T-cell (primary cell): Measurements from ENCODE around the gene LTN1. TPM values are rescaled to one million over a fixed set of nuclear protein-coding genes. Genes with fewer than 3 reads are reported as not detected.

Source experiments
- ATAC-seq, 4 experiments: fragments of 200-7000 bp in 3 of 4; fragments of 150-1000 bp in 1 of 4; cut with Tn5 transposase; replicated peaks in 1 of 4; 1 replicate in 3 of 4; 2 replicates in 1 of 4; pipeline ENCODE4 v1.10.0; 2021; ENCODE audit warnings: moderate library complexity in 3 of 4, mild to moderate bottlenecking in 2 of 4, moderate number of reproducible peaks in 1 of 4
- CTCF ChIA-PET, 2 donors: fragments of 300-600 bp; sonication (Branson Sonifier 250); formaldehyde crosslinking; loops; one replicate each; lab custom pipeline; 2022; ENCODE audit warnings: antibody characterized with exemption in 2 of 2; lab: Charles Lee
- POLR2A ChIA-PET, 2 donors: fragments of 300-600 bp; sonication (Branson Sonifier 250); formaldehyde crosslinking; loops; one replicate each; lab custom pipeline; 2022; ENCODE audit warnings: antibody characterized with exemption in 2 of 2; lab: Charles Lee
- DNase-seq, 35 experiments: peaks; one replicate each; pipeline versions ENCODE4 v3.0.0 to v3.0.0-alpha.2; 2013 to 2023
- H3K27ac ChIP-seq: one replicate; pipeline ENCODE4 v1.5.1; 2013; ENCODE audit warnings: low read length
- H3K27me3 ChIP-seq, 2 experiments: replicated peaks in 1 of 2; 1 replicate in 1 of 2; 2 replicates in 1 of 2; pipeline versions ENCODE4 v1.6.1 to v1.7.0; 2013; ENCODE audit warnings: low read length in 1 of 2, mixed read lengths in 1 of 2; ENCODE audit not compliant: control insufficient read depth in 2 of 2, insufficient read depth in 2 of 2; ENCODE audit errors: extremely low read depth in 1 of 2
- H3K36me3 ChIP-seq, 2 donors: 1 replicate in 1 of 2; 2 replicates in 1 of 2; pipeline versions ENCODE4 v1.6.1 to v1.7.0; 2013; ENCODE audit warnings: low read length in 1 of 2; ENCODE audit not compliant: control insufficient read depth in 2 of 2, insufficient read depth in 1 of 2; ENCODE audit errors: extremely low read depth in 1 of 2
- H3K4me1 ChIP-seq, 2 experiments: 1 replicate in 1 of 2; 2 replicates in 1 of 2; pipeline versions ENCODE4 v1.6.1 to v1.7.0; 2013; ENCODE audit warnings: low read length in 2 of 2, mixed read lengths in 1 of 2; ENCODE audit not compliant: insufficient read depth in 2 of 2, control insufficient read depth in 1 of 2; ENCODE audit errors: extremely low read depth in 1 of 2
- H3K4me3 ChIP-seq, 2 donors: 1 replicate in 1 of 2; 2 replicates in 1 of 2; pipeline versions ENCODE4 v1.5.1 to v1.7.0; 2013; ENCODE audit warnings: mild to moderate bottlenecking in 2 of 2, low read length in 1 of 2, moderate library complexity in 1 of 2; ENCODE audit not compliant: control insufficient read depth in 1 of 2; ENCODE audit errors: extremely low read depth in 1 of 2
- H3K9me3 ChIP-seq: 2 replicates; pipeline ENCODE4 v1.7.0; 2013
- H3K27ac Mint-ChIP-seq, 2 donors: one replicate each; pipeline ENCODE4 v1.8.0; 2020 to 2021; ENCODE audit warnings: mild to moderate bottlenecking in 2 of 2, mixed read lengths in 2 of 2
- H3K27me3 Mint-ChIP-seq, 2 donors: one replicate each; pipeline ENCODE4 v1.8.0; 2021 to 2022; ENCODE audit warnings: mixed read lengths in 2 of 2
- H3K36me3 Mint-ChIP-seq: one replicate; pipeline ENCODE4 v1.8.0; 2021; ENCODE audit warnings: mixed read lengths
- H3K4me1 Mint-ChIP-seq, 3 donors: one replicate each; pipeline ENCODE4 v1.8.0; 2020 to 2022; ENCODE audit warnings: mixed read lengths in 3 of 3, mild to moderate bottlenecking in 1 of 3
- H3K4me3 Mint-ChIP-seq, 3 donors: one replicate each; pipeline ENCODE4 v1.8.0; 2020 to 2022; ENCODE audit warnings: mild to moderate bottlenecking in 3 of 3, mixed read lengths in 3 of 3, moderate library complexity in 3 of 3
- H3K9me3 Mint-ChIP-seq, 3 donors: one replicate each; pipeline ENCODE4 v1.8.0; 2020 to 2022; ENCODE audit warnings: mixed read lengths in 3 of 3
- WGBS: methylation state at CpG from one replicate; pipeline ENCODE4 v1.1.5; 2013; ENCODE audit warnings: missing lambda C conversion rate; ENCODE audit not compliant: insufficient coverage; 5-methylcytosine and 5-hydroxymethylcytosine counted together
- total RNA-seq, 35 experiments: library from RNA in 6 of 35; stranded (reverse) in 6 of 35; fragments of 120-200 nt in 1 of 35; gene quantifications; one replicate each; pipeline versions ENCODE4 v1.2.1 to v1.2.4 and lab custom pipeline; 2013 to 2026

LTN1 gene
- total RNA-seq, 5 donors from 2014 or later (not counting 1 experiment from before 2014, with no cell fraction given): 23.4 to 34.1 (median 25.2) TPM

DNA sequence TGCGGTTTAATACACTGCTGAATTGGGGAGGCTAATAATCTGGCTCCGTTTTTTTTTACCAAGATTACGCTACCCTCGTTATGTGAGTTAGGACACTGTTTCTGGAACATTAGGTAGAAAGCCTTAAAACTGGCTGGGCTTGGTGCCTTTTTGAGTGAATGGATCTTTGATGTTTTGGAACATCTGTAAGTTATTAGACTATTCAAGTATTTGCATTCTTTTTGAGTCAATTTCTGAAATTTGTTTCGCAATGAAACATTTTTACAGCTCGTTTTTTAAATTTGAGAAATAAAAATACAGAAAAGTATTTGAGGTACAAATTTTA, 106.9 kb downstream of the LTN1 start:
- WGBS: 92% methylated on average over 3 of the region's 6 CpGs
- Histone ChIP-seq H3K9me3 (no peaks in the 10 kb centered on the region), H3K4me3 (no peak overlapping the region), H3K27ac (peak overlapping the region; percentile 92), H3K4me1 (peaks cover 2 to 9% of the 10 kb centered on the region in 2 experiments), H3K27me3 (peaks cover 0 to 3% of the 10 kb centered on the region in 2 experiments), H3K36me3 (peaks cover 0 to 9% of the 10 kb centered on the region in 2 donors)
- no peak for DNase-seq
- peaks cover 0 to 7% of the 10 kb centered on the region in 2 donors for H3K27me3 Mint-ChIP-seq
- H3K27ac Mint-ChIP-seq: peak overlapping the region; percentile 99
- H3K36me3 Mint-ChIP-seq: peaks cover 17% of the 10 kb centered on the region
- CTCF ChIA-PET: interaction anchor here (0.6 to 0.7 kb wide), 3 partner anchors 32 to 140 kb away, joined by 3 read pairs; no protein-coding TSS in a partner anchor
- peak overlapping the region in 2 of 3 donors; percentile 90 to 94 for H3K4me3 Mint-ChIP-seq
- POLR2A ChIA-PET: interaction anchor here (0.6 to 1.2 kb wide), 4 partner anchors 86 to 512 kb away, joined by 3 to 5 read pairs (median 4); no protein-coding TSS in a partner anchor
- H3K4me1 Mint-ChIP-seq: peaks cover 18 to 25% (median 22%) of the 10 kb centered on the region in 3 donors
- ATAC-seq: no peak
- H3K9me3 Mint-ChIP-seq: no peaks in the 10 kb centered on the region

DNA sequence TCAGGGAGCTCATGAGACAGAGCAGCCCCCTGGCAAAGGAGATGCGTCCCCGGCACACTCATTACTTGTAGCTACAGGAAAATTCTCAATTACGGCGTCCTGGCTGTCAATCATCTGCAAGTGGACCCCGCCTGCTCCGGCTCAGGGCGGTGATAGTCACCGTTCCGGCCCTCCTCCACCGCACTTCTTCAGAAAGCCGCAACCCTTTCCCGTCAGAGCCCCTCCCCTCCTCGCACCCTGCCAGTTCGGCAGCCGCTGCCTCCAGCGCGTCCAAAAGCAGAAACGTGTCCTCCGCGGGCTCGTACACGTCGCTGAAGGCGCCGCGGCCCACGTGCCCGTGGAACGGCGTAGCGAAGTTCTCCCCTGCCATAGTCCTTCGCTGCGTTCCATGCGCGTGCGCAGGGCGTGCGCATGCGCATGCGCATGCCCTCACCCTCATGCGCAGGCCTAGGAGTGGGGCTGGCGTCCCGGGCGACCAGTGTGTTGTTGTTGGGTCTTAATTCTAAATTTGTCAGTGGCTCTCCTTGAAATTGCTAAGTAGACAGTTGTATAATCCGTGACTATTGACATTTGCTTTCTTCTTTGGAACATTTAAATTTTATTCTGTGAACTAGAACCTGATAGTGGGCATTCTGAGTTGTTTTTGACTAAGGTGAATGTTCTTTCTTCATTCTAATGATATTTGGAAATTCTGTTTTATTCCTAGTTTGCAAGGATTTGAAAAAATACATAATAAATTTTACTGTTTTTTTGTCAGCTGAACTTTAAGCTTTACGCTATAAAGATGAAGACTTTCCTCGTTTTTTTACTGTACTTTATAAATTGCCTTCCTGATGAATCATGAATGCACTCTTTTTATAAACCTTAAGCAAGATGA, 107.5 kb downstream of the LTN1 start:
- Histone ChIP-seq H3K27ac (peak overlapping the region; percentile 92), H3K27me3 (peaks cover 0 to 3% of the 10 kb centered on the region in 2 experiments), H3K4me1 (peaks cover 2 to 9% of the 10 kb centered on the region in 2 experiments), H3K4me3 (peak overlapping the region; percentile 69 to 80), H3K9me3 (no peaks in the 10 kb centered on the region), H3K36me3 (peaks cover 0 to 9% of the 10 kb centered on the region in 2 donors)
- peak; percentile 82 to 97 (median 91) for DNase-seq
- peak; percentile 89 to 95 (median 95) for ATAC-seq
- H3K9me3 Mint-ChIP-seq: no peaks in the 10 kb centered on the region
- H3K27ac Mint-ChIP-seq: peak overlapping the region; percentile 99
- peaks cover 18 to 25% (median 22%) of the 10 kb centered on the region in 3 donors for H3K4me1 Mint-ChIP-seq
- CTCF ChIA-PET: interaction anchor here (0.6 to 0.7 kb wide), 3 partner anchors 33 to 139 kb away, joined by 3 read pairs; no protein-coding TSS in a partner anchor
- H3K27me3 Mint-ChIP-seq: peaks cover 0 to 2% of the 10 kb centered on the region in 2 donors
- H3K36me3 Mint-ChIP-seq: peaks cover 19% of the 10 kb centered on the region
- WGBS: under 1% methylated on average over 39 of the region's 47 CpGs
- POLR2A ChIA-PET: interaction anchor here (0.6 to 1.2 kb wide), 5 partner anchors 87 to 513 kb away, joined by 3 to 5 read pairs (median 4); no protein-coding TSS in a partner anchor
- H3K4me3 Mint-ChIP-seq: peak overlapping the region; percentile 90 to 94 (median 92)

DNA sequence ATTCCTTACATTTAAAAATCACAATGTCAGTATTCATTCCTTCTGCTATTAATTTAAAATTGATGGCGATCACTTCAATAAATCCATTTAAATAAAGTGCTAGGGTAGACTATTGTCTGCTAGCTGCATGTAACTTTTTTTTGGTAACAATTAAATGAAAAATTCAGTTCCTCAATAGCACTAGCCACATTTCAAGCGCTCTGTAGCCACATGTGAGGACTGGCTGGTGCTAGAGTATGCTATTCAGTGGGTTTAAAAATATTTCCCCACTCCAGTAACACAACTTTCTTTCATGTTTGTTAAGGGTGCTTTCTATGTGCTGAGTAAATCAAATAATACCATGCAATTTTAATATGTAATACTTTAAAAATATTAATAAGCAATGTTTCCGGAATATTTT, 108.2 kb downstream of the LTN1 start:
- POLR2A ChIA-PET: interaction anchor here in 1 of 2 donors (0.6 kb wide), 2 partner anchors 139 to 160 kb away, joined by 3 to 11 read pairs; no protein-coding TSS in a partner anchor
- no peaks in the 10 kb centered on the region for H3K9me3 Mint-ChIP-seq
- no peaks in the 10 kb centered on the region for H3K27me3 Mint-ChIP-seq
- CTCF ChIA-PET: interaction anchor here (0.6 to 1.2 kb wide), 3 partner anchors 75 to 139 kb away, joined by 4 to 5 read pairs (median 4); partner anchors contain the start of gene RWDD2B (in 1 of the 2)
- no CpG with 5 or more reads among the region's 3 CpGs for WGBS
- H3K4me1 Mint-ChIP-seq: peaks cover 18 to 25% (median 22%) of the 10 kb centered on the region in 3 donors
- H3K4me3 Mint-ChIP-seq: peak overlapping the region; percentile 90 to 94 (median 92)
- Histone ChIP-seq H3K4me3 (peak overlapping the region; percentile 69 to 80), H3K36me3 (peaks cover 0 to 9% of the 10 kb centered on the region in 2 donors), H3K9me3 (no peaks in the 10 kb centered on the region), H3K27ac (peak overlapping the region; percentile 92), H3K27me3 (no peaks in the 10 kb centered on the region), H3K4me1 (peaks cover 2 to 9% of the 10 kb centered on the region in 2 experiments)
- peak in 4 of 35 experiments; percentile 1 to 31 (median 3) for DNase-seq
- H3K36me3 Mint-ChIP-seq: peaks cover 21% of the 10 kb centered on the region
- H3K27ac Mint-ChIP-seq: peak overlapping the region; percentile 99
- ATAC-seq: peak in 2 of 4 experiments; percentile 17 to 23

DNA sequence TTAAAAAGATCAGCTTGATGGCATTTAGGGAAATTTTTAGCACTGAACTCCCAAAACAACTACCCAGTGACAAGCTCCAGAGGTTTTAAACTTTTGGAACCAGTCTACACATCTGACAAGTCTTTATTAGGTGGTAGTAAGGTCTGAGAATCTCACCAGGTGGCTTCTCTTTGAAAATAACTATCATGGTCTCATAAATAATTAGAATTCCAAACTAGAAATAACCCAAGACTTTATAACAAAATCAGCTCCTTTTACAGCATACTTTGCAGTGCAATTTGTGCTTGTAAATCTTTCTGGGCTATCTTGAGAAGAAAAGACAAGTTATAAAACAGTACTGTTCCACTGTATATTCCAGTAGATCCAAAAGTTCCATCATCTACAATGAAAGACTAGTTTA, 108.7 kb downstream of the LTN1 start:
- Histone ChIP-seq H3K27me3 (no peaks in the 10 kb centered on the region), H3K4me3 (no peak overlapping the region), H3K27ac (peak overlapping the region; percentile 92), H3K36me3 (peaks cover 0 to 9% of the 10 kb centered on the region in 2 donors), H3K9me3 (no peaks in the 10 kb centered on the region), H3K4me1 (peaks cover 2 to 9% of the 10 kb centered on the region in 2 experiments)
- Mint-ChIP-seq H3K4me3 (peak overlapping the region; percentile 90 to 94 (median 92)), H3K4me1 (peaks cover 18 to 25% (median 22%) of the 10 kb centered on the region in 3 donors), H3K27ac (peak overlapping the region; percentile 39 to 99), H3K9me3 (no peaks in the 10 kb centered on the region), H3K36me3 (peaks cover 22% of the 10 kb centered on the region), H3K27me3 (no peaks in the 10 kb centered on the region)
- no peak for DNase-seq
- ChIA-PET CTCF (interaction anchor here (0.6 to 1.2 kb wide), 4 partner anchors 56 to 139 kb away, joined by 3 to 5 read pairs (median 4); partner anchors contain the start of gene RWDD2B (in 1 of the 2)), POLR2A (interaction anchor here in 1 of 2 donors (0.6 kb wide), 1 partner anchor 138 kb away, joined by 3 read pairs; no protein-coding TSS in a partner anchor)
- no peak for ATAC-seq

DNA sequence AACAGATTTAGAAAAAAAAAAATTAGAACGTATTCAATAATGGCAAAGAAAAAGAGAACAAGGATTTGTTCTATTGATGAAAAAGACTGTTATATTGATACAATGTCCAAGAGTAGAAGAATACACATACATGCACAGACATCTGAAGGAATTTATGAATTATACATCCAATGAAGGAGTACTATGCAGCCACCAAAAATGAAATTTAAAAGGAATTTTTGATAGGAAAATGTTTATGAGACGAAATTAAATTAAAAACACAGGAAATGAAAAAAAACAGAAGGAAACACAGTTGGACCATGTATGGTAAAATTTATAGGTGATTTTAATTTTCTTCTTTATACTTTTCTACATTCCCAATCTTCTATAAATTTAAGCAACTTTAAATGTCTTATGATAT, 110.3 kb downstream of the LTN1 start:
- ATAC-seq: no peak
- H3K4me1 Mint-ChIP-seq: peaks cover 22 to 25% (median 22%) of the 10 kb centered on the region in 3 donors
- Histone ChIP-seq H3K36me3 (peaks cover 0 to 12% of the 10 kb centered on the region in 2 donors), H3K4me1 (peaks cover 2 to 9% of the 10 kb centered on the region in 2 experiments), H3K4me3 (no peak overlapping the region), H3K27me3 (no peaks in the 10 kb centered on the region), H3K9me3 (no peaks in the 10 kb centered on the region), H3K27ac (no peak overlapping the region)
- WGBS: no CpG with 5 or more reads among the region's 2 CpGs
- CTCF ChIA-PET: no interaction called here
- no peaks in the 10 kb centered on the region for H3K9me3 Mint-ChIP-seq
- H3K36me3 Mint-ChIP-seq: peaks cover 27% of the 10 kb centered on the region
- no peaks in the 10 kb centered on the region for H3K27me3 Mint-ChIP-seq
- POLR2A ChIA-PET: interaction anchor here in 1 of 2 donors (0.6 kb wide), 1 partner anchor 26 kb away, joined by 6 read pairs; no protein-coding TSS in a partner anchor
- H3K4me3 Mint-ChIP-seq: no peak overlapping the region
- no peak for DNase-seq
- no peak overlapping the region for H3K27ac Mint-ChIP-seq
